Kidney tubule cell (primary cell): Measurements from ENCODE around the gene TAF11.
A peak's percentile ranks its signal among the peaks of the same experiment; 100 is the strongest.
"Not testable (repeated sequence)": the region's sequence is repeated elsewhere in the genome, so short reads cannot be mapped to it uniquely, and the experiment has no call there.

Experiments
- DNase-seq: peaks from one replicate; pipeline ENCODE4 v3.0.0-alpha.2; 2018; ENCODE audit warnings: low spot score

The TAF11 gene

GRCh38 chr6:34887753-34888513, at the start of gene TAF11:
Gene TAF11, minus strand, starts transcription at chr6:34888042. Its CDS starts 85 bp downstream, at chr6:34887957.
- DNase-seq, result peak; percentile 94

DNA sequence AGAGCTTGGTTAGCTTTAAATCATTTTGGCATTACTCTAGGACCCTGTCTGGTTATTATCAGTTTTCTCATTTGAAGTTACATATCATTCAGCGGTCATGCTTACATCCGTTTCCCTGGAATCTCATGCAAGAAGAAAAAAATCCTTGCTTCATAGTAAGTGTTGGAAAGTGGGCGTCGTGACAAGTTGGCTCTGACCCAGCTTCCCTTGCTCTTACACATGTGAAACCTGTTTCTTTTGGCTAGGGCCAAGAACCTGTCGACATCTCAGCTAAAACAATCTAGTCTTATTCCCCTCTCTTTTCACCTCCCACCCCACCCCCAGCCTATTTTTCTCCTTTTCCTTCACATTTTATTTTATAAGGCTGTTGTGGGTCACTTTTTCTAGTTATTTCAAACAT, 46.7 kb upstream of the TAF11 start:
- DNase-seq, result no peak

DNA sequence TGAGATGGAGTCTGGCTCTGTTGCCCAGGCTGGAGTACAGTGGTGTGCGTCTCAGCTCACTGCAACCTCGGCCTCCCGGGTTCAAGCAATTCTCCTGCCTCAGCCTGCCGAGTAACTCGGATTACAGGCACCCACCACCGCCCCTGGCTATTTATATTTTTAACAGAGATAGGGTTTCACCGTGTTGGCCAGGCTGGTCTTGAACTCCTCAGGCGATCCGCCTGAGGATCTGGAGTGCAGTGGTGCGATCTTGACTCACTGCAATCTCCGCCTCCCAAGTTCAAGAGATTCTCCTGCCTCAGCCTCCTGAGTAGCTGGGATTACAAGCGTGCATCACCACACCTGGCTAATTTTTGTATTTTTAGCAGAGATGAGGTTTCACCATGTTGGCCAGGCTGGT, 44.4 kb upstream of the TAF11 start:
- DNase-seq, result not testable (repeated sequence)

GRCh38 chr6:34930221-34930620, 42.4 kb upstream of the TAF11 start:
- no peak for DNase-seq

GRCh38 chr6:34929241-34929978, 41.6 kb upstream of the TAF11 start:
- DNase-seq, result no peak

GRCh38 chr6:34928695-34929094, 40.9 kb upstream of the TAF11 start:
- no peak for DNase-seq

- no peak for DNase-seq
These were observed 40.4 kb upstream of the TAF11 start for GRCh38 chr6:34928220-34928619.

DNA sequence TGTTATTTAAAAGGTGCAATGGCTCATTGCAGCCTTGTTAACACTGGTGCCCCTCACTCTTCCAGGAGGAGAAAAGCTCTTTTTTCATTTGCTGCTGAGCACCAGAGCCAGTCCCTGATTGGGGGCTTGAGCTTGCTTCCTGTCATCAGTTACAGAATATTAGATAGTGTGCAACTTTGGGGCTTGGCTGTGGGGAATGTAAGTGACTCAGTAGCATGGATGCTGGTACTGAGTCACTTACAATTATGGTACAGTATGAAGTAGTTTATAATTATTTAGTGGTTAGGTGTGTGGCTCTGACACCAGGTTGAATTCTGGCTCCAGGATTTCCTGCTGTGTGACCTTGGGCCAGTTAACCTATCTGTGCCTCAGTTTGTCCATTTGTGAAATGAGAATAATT, 38.8 kb upstream of the TAF11 start:
- peak; percentile 88 for DNase-seq

GRCh38 chr6:34924831-34925625, 37.2 kb upstream of the TAF11 start:
- peak; percentile 26 for DNase-seq

DNA sequence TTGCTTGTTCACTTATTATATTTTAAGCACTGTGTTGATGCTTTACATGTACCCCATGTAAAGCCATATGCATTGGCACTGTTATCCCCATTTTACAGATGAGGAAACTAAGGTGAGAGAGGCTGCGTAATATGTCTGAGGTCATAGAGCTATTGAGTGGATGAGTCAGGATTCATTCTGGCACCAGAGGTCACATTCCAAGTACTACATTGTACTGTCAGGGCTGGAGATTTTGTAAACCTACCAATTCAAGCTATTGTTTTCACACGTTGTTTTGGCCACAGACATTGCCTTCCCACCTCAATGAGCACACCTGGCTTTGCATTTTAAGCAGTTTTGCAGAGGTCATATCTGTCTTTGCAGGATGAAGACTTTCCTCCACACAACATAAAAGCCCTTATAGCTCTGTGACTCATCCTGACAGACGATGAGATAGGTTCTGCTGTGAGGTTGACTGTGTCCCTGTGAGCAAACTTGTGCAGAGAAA, 34.4 kb upstream of the TAF11 start:
- DNase-seq, result peak; percentile 94

DNA sequence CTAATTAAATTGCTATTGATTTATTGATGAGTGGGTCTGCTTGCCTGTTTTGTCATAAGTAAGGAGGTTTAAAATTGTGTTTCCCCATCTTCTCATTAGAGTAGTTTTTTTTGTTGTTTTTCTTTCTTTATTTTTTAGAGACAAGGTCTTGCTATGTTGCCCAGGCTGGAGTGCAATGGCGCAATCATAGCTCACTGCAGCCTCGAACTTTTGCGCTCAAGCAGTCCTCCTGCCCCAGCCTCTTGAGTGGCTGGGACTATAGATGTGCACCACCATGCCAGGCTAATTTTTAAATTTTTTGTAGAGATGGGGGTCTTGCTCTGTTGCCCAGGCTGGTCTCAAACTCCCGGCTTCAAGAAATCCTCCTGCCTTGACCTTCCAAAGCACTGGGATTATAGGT, 32.3 kb upstream of the TAF11 start:
- no peak for DNase-seq

GRCh38 chr6:34919651-34920050, 31.8 kb upstream of the TAF11 start:
- peak; percentile 80 for DNase-seq

DNA sequence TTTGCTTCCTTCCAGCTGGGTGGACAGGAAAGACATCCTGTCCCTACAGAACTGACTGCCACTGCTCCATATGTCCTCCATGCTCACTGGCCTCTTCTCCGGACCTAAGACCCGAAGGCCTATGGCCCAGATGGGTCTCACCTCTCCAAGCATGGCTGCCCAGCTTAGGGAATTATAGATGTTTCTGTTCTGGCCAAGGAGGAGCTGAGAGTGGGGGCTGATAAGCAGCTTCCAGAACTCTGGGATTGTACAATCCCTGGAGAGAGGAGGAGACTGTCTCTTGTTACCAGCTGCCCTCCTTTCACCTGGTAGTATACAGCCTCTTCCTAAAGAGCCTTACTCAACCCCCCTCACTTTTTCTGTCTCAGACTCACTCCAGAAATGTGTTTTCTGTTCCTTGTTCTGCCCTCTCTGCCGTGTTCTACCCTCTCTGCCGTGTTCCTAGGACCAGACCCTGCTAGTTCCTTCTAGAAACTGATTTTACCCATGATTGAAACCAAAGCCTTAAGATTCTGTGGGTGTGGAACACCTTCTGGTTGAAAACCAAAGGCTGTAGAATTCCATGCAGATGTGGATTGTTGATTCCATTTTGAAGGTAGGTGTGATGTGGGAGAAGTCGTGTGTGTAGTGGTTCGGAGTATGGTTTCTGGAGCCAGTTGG, 29.9 kb upstream of the TAF11 start:
- DNase-seq, result no peak

DNA sequence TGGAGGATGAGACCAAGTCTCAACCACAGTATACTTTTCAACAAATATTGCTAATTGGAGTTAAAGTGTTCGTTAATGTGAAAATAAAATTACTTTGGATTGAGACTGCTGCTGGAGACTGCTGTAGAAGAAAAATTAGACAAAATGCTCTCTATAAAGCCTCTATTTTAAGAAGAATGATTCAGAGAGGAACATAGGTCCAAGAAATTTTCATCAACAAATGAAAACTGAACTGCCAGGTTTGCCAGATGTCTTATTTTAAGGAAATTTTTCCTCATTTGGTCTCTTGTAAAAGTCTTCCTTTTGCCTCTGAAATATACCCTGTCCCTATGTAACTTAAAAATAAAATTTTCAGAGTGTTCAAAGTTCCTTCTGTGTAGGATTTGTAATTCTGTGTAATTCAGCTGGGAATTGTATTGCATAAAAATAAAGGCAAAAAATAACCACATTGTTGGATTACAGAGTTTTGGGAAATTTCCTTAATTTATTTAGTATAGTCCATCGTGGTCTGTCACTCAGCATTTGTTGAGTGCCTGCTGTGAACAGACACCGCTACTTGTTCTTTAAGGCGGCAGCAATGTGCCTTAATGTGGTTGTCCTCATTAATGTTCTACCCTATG, 28.6 kb upstream of the TAF11 start:
- DNase-seq, result no peak

DNA sequence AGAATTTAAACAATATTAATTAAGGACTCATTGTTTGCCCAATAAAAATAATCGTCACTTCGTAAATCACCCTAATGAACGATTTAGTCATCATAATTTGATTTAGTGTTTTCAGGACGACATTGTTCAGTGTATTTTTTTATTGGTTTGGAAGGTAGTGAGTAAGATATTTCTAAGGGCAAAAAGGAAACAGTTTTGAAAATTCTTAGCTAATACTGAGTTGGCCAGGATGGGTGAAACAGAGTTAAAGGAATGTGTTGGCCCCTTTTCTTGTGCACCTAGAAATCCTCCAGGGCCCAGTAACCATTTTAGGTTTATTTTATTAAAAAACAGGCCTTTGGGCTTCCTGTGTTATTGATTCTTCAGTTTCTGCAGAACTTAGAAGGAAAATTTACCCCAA, 26.5 kb upstream of the TAF11 start:
- no peak for DNase-seq

DNA sequence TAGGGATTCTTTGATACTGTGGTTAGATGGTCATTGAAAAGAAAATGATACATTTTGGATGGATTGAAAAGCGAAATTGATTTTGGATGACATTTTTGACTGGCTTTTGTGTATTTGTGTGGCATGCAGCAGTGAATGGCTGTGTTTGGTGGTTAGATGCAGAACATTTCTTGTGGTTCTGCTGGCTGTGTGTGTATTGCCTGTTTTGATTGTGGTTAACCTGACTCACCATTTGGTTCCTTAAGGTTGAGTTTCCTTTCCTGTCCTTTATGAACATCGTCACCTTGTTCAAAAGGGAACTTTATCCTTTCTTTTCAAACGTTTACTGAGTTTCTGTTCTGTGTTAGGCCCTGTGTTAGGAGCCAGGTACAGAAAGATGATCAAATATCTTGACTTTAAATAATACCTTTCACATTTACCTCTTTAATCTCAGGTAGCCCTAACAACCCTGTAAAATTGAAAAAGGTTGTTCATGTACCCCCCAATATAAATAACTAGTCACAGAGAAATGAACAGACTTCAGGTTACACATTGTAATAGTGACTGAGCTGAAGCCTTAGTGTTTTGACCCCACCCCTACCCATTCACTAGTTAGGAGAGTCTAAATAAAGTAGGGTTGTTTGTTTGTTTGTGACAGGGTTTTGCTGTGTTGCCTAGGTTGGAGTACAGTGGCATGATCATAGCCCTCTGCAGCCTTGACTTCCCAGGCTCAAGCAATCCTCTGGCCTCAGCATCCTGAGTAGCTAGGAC, 25.0 kb upstream of the TAF11 start:
- DNase-seq, result peak; percentile 83

DNA sequence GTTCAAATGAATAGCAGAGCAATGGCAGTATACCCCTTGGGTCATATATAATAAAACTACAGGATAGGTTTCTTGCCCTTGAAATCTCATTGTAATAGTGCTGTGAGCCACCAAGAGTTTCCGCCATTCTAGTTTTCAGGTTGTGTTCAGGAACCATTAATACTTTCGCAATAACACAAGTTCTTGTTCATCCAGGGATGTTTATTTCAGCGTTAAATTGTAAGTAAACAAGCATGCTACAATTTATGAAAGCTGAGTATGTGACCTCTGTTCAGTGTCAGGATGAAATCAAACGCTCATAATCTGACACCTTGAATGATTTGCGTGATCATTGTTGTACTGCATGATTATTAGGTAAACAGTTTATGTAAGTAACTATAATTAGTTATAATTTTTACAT, 24.0 kb upstream of the TAF11 start:
- no peak for DNase-seq

- DNase-seq, result no peak
These were observed 21.6 kb upstream of the TAF11 start for GRCh38 chr6:34909320-34909883.

DNA sequence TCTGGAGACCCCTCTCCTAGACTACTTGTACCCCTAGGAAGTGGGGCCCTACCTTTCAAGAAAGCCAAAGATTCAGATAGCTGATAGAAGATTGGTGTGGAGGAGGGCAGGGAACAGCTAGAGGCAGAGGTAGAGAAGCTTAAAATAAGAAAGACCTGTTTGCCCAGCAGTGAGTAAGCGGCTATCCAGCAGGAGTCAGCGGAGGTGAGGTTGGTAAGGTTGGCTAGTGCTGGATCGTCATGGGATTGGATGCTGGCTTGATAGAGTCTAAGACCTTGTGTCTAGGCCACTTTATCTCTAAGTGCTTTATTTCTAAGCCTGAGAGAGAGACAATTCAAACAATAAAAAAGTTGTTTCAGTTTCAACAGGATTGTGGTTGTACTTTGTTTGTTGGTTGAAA, 20.4 kb upstream of the TAF11 start:
- DNase-seq, result no peak

DNA sequence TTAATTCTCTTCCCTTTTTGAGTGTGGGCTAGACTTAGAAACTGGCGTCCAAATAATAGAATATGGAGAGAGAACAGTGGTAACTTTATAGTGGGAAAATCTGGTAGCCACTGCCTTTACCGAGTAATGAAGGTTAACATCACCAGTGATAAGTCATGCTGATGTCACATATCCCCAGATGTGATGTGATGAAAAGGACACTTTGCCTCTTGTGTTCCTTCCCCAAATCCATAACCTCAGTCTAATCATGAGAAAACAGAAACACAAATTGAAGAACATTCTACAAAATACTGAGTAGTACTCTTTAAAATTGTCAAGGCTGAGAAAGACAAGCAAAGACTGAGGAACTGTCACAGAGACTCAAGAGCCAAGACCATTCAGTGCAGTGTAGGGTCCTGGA, 19.0 kb upstream of the TAF11 start:
- no peak for DNase-seq
